ENCODE results near the gene PRSS38. TPM values are rescaled to one million over a fixed set of nuclear protein-coding genes. Genes with fewer than 3 reads are reported as not detected.

The PRSS38 gene
- total RNA-seq, 1 donor from 2014 or later, result not detected

DNA sequence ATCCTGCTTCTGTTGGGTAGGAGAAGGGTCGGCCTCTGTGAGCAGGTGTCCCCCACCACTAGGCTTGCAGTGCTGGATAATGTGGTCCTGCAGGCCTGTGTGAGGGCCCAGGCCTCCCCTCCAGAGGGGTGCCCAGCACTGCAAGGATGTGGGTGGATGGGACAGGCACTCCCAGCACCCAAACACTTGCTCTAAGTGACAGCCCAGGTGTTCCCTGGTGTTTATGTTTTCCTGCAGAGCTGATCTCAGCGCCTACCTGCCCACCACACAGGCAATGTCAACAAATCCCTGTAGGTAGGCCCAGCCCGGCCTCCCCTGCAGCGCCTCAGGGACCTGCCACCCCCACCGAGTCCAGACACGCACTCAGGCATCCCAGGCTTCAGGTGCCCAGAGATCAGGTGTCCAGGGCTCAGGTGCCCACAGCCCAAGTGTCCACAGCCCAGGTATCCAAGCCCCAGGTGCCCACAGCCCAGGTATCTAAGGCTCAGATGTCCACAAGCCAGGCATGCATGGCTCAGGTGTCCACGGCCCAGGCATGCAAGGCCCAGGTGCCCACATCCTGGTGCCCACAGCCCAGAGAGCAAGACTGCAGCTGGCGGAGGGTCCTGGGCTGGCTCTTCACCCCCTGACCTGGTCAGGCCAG is 73.0 kb downstream of the PRSS38 start:
- TF ChIP-seq, protein P1, sequence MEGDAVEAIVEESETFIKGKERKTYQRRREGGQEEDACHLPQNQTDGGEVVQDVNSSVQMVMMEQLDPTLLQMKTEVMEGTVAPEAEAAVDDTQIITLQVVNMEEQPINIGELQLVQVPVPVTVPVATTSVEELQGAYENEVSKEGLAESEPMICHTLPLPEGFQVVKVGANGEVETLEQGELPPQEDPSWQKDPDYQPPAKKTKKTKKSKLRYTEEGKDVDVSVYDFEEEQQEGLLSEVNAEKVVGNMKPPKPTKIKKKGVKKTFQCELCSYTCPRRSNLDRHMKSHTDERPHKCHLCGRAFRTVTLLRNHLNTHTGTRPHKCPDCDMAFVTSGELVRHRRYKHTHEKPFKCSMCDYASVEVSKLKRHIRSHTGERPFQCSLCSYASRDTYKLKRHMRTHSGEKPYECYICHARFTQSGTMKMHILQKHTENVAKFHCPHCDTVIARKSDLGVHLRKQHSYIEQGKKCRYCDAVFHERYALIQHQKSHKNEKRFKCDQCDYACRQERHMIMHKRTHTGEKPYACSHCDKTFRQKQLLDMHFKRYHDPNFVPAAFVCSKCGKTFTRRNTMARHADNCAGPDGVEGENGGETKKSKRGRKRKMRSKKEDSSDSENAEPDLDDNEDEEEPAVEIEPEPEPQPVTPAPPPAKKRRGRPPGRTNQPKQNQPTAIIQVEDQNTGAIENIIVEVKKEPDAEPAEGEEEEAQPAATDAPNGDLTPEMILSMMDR (IDR thresholded peaks at IDR 0.05), result no peak
- no peaks in the 10 kb centered on the region for H3K36me3 ChIP-seq
- H3K4me3 ChIP-seq, result no peak overlapping the region
- H3K27me3 ChIP-seq, result peaks cover 3% of the 10 kb centered on the region
- H3K27ac ChIP-seq, result no peak overlapping the region
- intact Hi-C loops (cut with DNase I), result no loop called here
- peak in 1 of 2 donors; percentile 57 for DNase-seq (ENCODE audit: low spot score in 2 of 2)
- peaks cover 7 to 12% of the 10 kb centered on the region in 2 donors for H3K4me1 ChIP-seq
- no peaks in the 10 kb centered on the region for H3K9me3 ChIP-seq

DNA sequence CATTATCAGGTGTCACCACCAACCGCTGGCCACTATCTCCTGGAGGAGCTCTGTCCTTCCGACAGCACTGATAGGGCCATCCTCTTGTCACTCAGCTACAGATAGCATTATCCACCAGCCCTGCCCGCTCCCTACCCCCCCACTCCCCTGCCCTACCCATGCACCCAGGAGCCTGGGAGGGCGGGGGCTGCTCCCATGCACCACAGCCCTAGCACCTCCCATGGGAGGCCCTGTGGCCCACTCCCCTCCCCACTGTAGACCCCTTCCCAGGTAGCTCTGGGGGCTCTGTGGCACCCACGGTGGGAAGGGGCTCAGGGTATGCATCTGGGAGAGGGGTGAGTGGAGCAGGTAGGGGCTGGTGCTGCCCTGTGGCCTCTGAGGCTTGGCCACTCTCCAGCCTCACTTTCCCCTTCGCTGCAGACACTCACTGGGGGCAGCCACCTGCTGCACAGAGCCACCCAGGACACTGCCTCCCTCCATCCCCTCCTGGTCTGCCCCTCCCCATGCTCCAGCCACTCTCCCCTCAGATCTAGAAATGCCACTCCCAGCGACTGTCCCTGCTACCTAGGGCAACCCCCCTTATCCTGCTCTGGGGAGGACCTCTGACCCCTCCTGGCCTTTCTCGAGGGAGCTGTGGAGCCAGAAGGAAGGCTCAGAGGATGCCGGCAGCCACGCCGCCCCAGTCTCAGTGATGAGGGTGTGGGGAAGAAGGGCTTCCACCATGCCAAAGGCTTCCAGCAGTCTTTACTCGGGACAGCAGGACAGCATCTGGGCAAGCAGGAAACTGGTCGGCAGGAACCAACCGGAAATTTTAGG is 73.8 kb downstream of the PRSS38 start:
- Histone ChIP-seq H3K27me3 (peaks cover 3% of the 10 kb centered on the region), H3K27ac (no peak overlapping the region), H3K4me3 (no peak overlapping the region), H3K36me3 (no peaks in the 10 kb centered on the region), H3K4me1 (peaks cover 7 to 12% of the 10 kb centered on the region in 2 donors), H3K9me3 (no peaks in the 10 kb centered on the region)
- TF ChIP-seq, protein P1 (IDR thresholded peaks at IDR 0.05), result no peak
- peak in 1 of 2 donors; percentile 56 for DNase-seq (ENCODE audit: low spot score in 2 of 2)
- intact Hi-C loops (cut with DNase I), result no loop called here

DNA sequence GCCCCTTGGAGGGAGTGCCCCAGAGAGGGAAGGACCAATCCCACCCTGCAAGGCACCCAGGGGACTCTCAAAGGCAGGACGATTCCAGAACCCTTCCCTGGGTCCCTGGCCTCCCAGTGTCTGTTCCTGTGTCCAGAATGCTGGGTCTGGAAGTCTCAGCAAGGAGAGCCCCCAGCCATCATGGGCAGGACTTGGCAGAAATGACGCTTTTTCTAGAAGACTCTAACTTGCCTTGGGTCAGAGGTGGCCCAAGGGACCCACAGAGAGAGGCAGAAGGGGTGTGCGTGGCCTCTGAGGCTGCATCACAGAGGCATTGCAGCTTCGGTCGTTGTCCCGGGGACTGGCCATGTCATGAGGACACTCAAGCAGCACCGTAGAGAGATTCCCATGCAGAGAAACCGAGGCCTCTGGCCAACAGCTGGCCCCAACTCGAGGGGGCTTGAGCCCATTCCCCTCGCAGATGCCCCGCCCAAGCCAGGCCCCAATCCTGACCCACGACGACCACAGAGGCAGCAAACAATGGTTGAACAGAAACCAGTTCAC is 74.5 kb downstream of the PRSS38 start:
- peaks cover 7 to 12% of the 10 kb centered on the region in 2 donors for H3K4me1 ChIP-seq
- TF ChIP-seq, protein P1 (IDR thresholded peaks at IDR 0.05), result no peak
- H3K4me3 ChIP-seq, result no peak overlapping the region
- intact Hi-C loops (cut with DNase I), result no loop called here
- no peaks in the 10 kb centered on the region for H3K9me3 ChIP-seq
- peak in 1 of 2 donors; percentile 59 for DNase-seq (ENCODE audit: low spot score in 2 of 2)
- H3K27ac ChIP-seq, result no peak overlapping the region
- H3K27me3 ChIP-seq, result peaks cover 3% of the 10 kb centered on the region
- H3K36me3 ChIP-seq, result no peaks in the 10 kb centered on the region

GRCh38 chr1:227890451-227891222 is 75.2 kb downstream of the PRSS38 start:
- no peaks in the 10 kb centered on the region for H3K9me3 ChIP-seq
- peaks cover 7 to 9% of the 10 kb centered on the region in 2 donors for H3K4me1 ChIP-seq
- no peaks in the 10 kb centered on the region for H3K36me3 ChIP-seq
- H3K27ac ChIP-seq, result no peak overlapping the region
- intact Hi-C loops (cut with DNase I), result no loop called here
- TF ChIP-seq, protein P1 (IDR thresholded peaks at IDR 0.05), result no peak
- peak in 1 of 2 donors; percentile 60 for DNase-seq (ENCODE audit: low spot score in 2 of 2)
- peaks cover 3% of the 10 kb centered on the region for H3K27me3 ChIP-seq
- no peak overlapping the region for H3K4me3 ChIP-seq

DNA sequence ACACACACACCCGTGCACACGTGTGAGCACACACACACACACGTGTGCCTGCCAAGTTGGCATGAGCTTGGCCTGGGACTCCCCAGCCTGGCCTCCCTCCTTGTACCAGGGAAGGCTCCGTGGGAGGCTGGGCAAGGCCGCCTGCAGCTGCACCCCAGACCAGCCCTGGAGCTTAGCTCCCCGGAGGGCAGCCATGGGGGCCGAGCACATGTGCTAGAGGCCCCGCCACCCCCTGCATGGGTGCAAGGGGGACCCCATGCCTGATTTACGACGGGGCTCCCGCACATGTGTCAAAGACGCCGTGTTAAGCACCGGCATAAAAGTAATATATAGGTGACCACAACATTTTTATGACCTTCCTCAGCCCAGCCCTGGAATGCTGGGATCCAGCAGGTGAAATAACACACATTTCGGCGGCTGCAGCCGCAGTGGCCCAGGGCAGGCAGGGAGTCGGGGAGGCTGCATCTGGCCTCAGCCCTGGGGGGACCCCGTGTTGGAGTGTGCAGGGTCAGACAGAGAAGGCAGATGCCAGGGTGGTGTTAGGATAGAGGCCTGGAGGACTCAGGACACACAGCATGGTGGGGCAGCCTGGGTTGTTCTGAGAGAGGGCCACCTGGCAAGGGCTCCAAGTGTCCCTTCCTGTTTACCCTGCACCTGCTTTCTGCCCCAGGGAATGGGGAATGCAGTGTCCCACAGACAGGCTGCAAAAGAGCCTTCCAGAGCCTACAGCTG is 75.9 kb downstream of the PRSS38 start:
- Histone ChIP-seq H3K9me3 (no peaks in the 10 kb centered on the region), H3K4me1 (peaks cover 3 to 7% of the 10 kb centered on the region in 2 donors), H3K27me3 (peaks cover 3% of the 10 kb centered on the region), H3K36me3 (no peaks in the 10 kb centered on the region), H3K4me3 (no peak overlapping the region), H3K27ac (no peak overlapping the region)
- DNase-seq (ENCODE audit: low spot score in 2 of 2), result peak in 1 of 2 donors; percentile 48
- intact Hi-C loops (cut with DNase I), result no loop called here
- TF ChIP-seq, protein P1 (IDR thresholded peaks at IDR 0.05), result no peak
